ENCODE data around the gene AKAP7.

Gene AKAP7

DNA sequence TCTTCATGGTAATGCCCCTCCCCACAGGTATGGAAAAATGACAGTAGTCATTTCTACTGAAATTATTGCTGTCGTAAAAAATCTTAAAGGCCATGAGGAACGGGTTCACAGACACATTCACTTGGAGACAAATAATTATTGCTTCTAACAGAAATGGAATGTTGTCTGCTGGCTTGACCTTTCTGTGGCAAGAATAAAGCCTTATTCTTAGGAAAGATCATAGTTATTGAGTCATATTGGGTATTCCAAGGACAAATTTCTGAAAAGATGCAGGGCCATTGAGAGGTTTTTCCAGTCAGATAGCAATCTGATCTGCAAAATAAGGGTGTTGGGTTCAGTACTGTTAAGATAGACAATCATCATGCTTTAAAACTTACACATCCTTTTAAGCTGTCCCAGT, 29.2 kb downstream of the AKAP7 start:
- Histone ChIP-seq H3K4me2 (ENCODE audit: low read length) (no peak overlapping the region), H3K79me2 (no peaks in the 10 kb centered on the region), H3K4me3 (ENCODE audit: low read depth, low read length) (no peak overlapping the region), H3K27me3 (ENCODE audit: control insufficient read depth, insufficient read depth, low read length) (no peaks in the 10 kb centered on the region), H3K9ac (no peak overlapping the region), H3K36me3 (ENCODE audit: control insufficient read depth, insufficient read depth, low read length) (no peaks in the 10 kb centered on the region), H3K27ac (no peak overlapping the region), H3K4me1 (no peaks in the 10 kb centered on the region), H3K9me3 (ENCODE audit: control insufficient read depth, low read length) (no peaks in the 10 kb centered on the region), H2AFZ (no peak overlapping the region)
- TF ChIP-seq, protein P1, sequence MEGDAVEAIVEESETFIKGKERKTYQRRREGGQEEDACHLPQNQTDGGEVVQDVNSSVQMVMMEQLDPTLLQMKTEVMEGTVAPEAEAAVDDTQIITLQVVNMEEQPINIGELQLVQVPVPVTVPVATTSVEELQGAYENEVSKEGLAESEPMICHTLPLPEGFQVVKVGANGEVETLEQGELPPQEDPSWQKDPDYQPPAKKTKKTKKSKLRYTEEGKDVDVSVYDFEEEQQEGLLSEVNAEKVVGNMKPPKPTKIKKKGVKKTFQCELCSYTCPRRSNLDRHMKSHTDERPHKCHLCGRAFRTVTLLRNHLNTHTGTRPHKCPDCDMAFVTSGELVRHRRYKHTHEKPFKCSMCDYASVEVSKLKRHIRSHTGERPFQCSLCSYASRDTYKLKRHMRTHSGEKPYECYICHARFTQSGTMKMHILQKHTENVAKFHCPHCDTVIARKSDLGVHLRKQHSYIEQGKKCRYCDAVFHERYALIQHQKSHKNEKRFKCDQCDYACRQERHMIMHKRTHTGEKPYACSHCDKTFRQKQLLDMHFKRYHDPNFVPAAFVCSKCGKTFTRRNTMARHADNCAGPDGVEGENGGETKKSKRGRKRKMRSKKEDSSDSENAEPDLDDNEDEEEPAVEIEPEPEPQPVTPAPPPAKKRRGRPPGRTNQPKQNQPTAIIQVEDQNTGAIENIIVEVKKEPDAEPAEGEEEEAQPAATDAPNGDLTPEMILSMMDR (IDR thresholded peaks at IDR 0.05): no peak

DNA sequence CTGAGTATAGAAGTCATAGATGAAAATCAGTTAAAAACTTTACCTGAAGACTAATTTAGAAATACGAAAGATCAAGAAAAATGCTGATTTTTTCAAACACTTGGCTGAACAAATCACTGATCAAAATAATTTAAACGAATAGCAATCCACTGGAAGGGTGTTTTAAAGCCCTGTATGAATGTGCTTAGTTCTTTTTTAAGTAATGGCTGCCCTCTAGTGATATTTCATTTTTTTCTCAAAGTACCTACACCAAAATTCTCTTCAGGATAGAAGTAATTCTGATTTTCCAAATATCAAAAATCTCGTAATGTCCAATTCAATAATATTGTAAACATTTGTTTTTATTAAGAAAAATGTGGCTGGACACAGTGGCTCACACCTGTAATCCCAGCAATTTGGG, 32.5 kb downstream of the AKAP7 start:
- no peak overlapping the region for H3K27ac ChIP-seq
- TF ChIP-seq, protein P1 (IDR thresholded peaks at IDR 0.05): no peak
- H3K9ac ChIP-seq: no peak overlapping the region
- H3K4me2 ChIP-seq (ENCODE audit: low read length): no peak overlapping the region
- H3K4me3 ChIP-seq (ENCODE audit: low read depth, low read length): no peak overlapping the region
- no peaks in the 10 kb centered on the region for H3K27me3 ChIP-seq (ENCODE audit: control insufficient read depth, insufficient read depth, low read length)
- no peaks in the 10 kb centered on the region for H3K9me3 ChIP-seq (ENCODE audit: control insufficient read depth, low read length)
- no peaks in the 10 kb centered on the region for H3K79me2 ChIP-seq
- H2AFZ ChIP-seq: no peak overlapping the region
- H3K36me3 ChIP-seq (ENCODE audit: control insufficient read depth, insufficient read depth, low read length): no peaks in the 10 kb centered on the region
- H3K4me1 ChIP-seq: no peaks in the 10 kb centered on the region

DNA sequence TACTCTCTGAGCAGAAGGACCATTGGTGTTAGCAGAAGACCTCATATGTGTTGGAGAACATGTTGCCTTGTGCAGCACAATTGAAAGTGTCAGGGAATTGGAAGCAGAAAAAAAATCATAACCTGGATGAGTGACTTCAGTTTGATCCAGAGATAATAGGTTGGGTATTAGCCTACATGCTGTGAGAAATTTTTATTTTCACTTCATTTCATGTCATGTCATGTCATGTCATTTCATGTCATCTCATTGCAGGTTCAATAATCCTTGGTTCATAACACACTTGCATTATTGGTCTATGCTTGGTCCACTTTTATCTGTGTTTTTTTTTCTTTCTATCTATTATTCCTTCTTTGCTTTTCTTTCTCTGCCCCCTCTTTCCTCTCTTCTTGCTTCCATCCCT, 34.3 kb downstream of the AKAP7 start:
- Histone ChIP-seq H2AFZ (no peak overlapping the region), H3K27me3 (ENCODE audit: control insufficient read depth, insufficient read depth, low read length) (no peaks in the 10 kb centered on the region), H3K27ac (no peak overlapping the region), H3K4me2 (ENCODE audit: low read length) (no peak overlapping the region), H3K4me3 (ENCODE audit: low read depth, low read length) (no peak overlapping the region), H3K9ac (no peak overlapping the region), H3K9me3 (ENCODE audit: control insufficient read depth, low read length) (no peaks in the 10 kb centered on the region), H3K4me1 (no peaks in the 10 kb centered on the region), H3K79me2 (no peaks in the 10 kb centered on the region), H3K36me3 (ENCODE audit: control insufficient read depth, insufficient read depth, low read length) (no peaks in the 10 kb centered on the region)
- TF ChIP-seq, protein P1 (IDR thresholded peaks at IDR 0.05): no peak

- H3K36me3 ChIP-seq (ENCODE audit: control insufficient read depth, insufficient read depth, low read length): no peaks in the 10 kb centered on the region
- H3K4me2 ChIP-seq (ENCODE audit: low read length): no peak overlapping the region
- no peak overlapping the region for H3K4me3 ChIP-seq (ENCODE audit: low read depth, low read length)
- TF ChIP-seq, protein P1 (IDR thresholded peaks at IDR 0.05): no peak
- no peaks in the 10 kb centered on the region for H3K9me3 ChIP-seq (ENCODE audit: control insufficient read depth, low read length)
- no peaks in the 10 kb centered on the region for H3K79me2 ChIP-seq
- H3K9ac ChIP-seq: no peak overlapping the region
- H3K4me1 ChIP-seq: no peaks in the 10 kb centered on the region
- H3K27me3 ChIP-seq (ENCODE audit: control insufficient read depth, insufficient read depth, low read length): no peaks in the 10 kb centered on the region
- H3K27ac ChIP-seq: no peak overlapping the region
- H2AFZ ChIP-seq: no peak overlapping the region
Measured at GRCh38 chr6:131172222-131172621, 37.0 kb downstream of the AKAP7 start.

GRCh38 chr6:131173680-131174079, 38.4 kb downstream of the AKAP7 start:
- H3K36me3 ChIP-seq (ENCODE audit: control insufficient read depth, insufficient read depth, low read length): no peaks in the 10 kb centered on the region
- no peaks in the 10 kb centered on the region for H3K27me3 ChIP-seq (ENCODE audit: control insufficient read depth, insufficient read depth, low read length)
- TF ChIP-seq, protein P1 (IDR thresholded peaks at IDR 0.05): no peak
- H3K9ac ChIP-seq: no peak overlapping the region
- H3K4me1 ChIP-seq: no peaks in the 10 kb centered on the region
- no peak overlapping the region for H2AFZ ChIP-seq
- no peaks in the 10 kb centered on the region for H3K79me2 ChIP-seq
- H3K4me2 ChIP-seq (ENCODE audit: low read length): no peak overlapping the region
- H3K27ac ChIP-seq: no peak overlapping the region
- no peak overlapping the region for H3K4me3 ChIP-seq (ENCODE audit: low read depth, low read length)
- no peaks in the 10 kb centered on the region for H3K9me3 ChIP-seq (ENCODE audit: control insufficient read depth, low read length)

Measured in parathyroid adenoma (tissue), 2 donors.